H1 (cell line): ENCODE data around the gene PLK1. TPM values are rescaled to one million over a fixed set of nuclear protein-coding genes. Genes with fewer than 3 reads are reported as not detected.

Experiments
- CTCF ChIA-PET: fragments of 300-600 bp; sonication (Branson Sonifier 250); formaldehyde crosslinking; loops from one replicate; lab custom pipeline; 2021; ENCODE audit not compliant: partially characterized antibody; lab: Charles Lee
- POLR2A ChIA-PET: fragments of 300-600 bp; sonication (Branson Sonifier 250); formaldehyde crosslinking; loops from one replicate; lab custom pipeline; 2021; ENCODE audit warnings: inconsistent platforms; ENCODE audit not compliant: partially characterized antibody; lab: Charles Lee
- DNase-seq, 2 experiments: peaks; one replicate each; pipeline versions ENCODE4 v3.0.0 to v3.0.0-alpha.2; 2010 to 2022; ENCODE audit warnings: low spot score in 2 of 2, low read depth in 1 of 2, mixed read lengths in 1 of 2
- FAIRE-seq: peaks from 2 replicates; lab custom pipeline; 2011; peaks lifted over from hg19 to GRCh38; lab: Jason Lieb, UNC
- H2AFZ ChIP-seq: 2 replicates; pipeline ENCODE4 v1.8.1; 2012; ENCODE audit warnings: low read length, inconsistent platforms
- H2AK5ac ChIP-seq: 2 replicates; pipeline ENCODE4 v1.6.1; 2013; ENCODE audit warnings: low read depth, low read length
- H2BK120ac ChIP-seq: replicated peaks from 2 replicates; pipeline ENCODE3; 2013; ENCODE audit warnings: low read depth, low read length, inconsistent platforms
- H2BK12ac ChIP-seq: 2 replicates; pipeline ENCODE4 v1.6.1; 2013; ENCODE audit warnings: low read depth, low read length
- H2BK15ac ChIP-seq: 2 replicates; pipeline ENCODE4 v1.6.1; 2013; ENCODE audit warnings: low read length
- H2BK20ac ChIP-seq: 2 replicates; pipeline ENCODE4 v1.6.1; 2013; ENCODE audit warnings: low read length
- H2BK5ac ChIP-seq: 2 replicates; pipeline ENCODE4 v1.6.1; 2013; ENCODE audit warnings: low read depth, low read length
- H3K14ac ChIP-seq: 2 replicates; pipeline ENCODE4 v1.6.1; 2013; ENCODE audit warnings: inconsistent platforms; ENCODE audit not compliant: insufficient read length
- H3K18ac ChIP-seq: 2 replicates; pipeline ENCODE4 v1.6.1; 2013; ENCODE audit warnings: low read length; ENCODE audit errors: extremely low read depth
- H3K23ac ChIP-seq: 2 replicates; pipeline ENCODE4 v1.6.1; 2013; ENCODE audit warnings: inconsistent platforms; ENCODE audit not compliant: insufficient read length
- H3K23me2 ChIP-seq: 2 replicates; pipeline ENCODE4 v1.6.1; 2013; ENCODE audit warnings: low read depth, low read length
- H3K27ac ChIP-seq: 2 replicates; pipeline ENCODE4 v1.6.1; 2011; ENCODE audit warnings: low read depth, low read length, inconsistent platforms
- H3K27me3 ChIP-seq, 4 experiments: replicated peaks in 1 of 4; 1 replicate in 1 of 4; 2 replicates in 3 of 4; pipeline versions ENCODE4 v1.6.1 to v1.8.1; 2011 to 2013; ENCODE audit warnings: low read length in 3 of 4, mild to moderate bottlenecking in 3 of 4, inconsistent platforms in 2 of 4, mixed read lengths in 2 of 4, moderate library complexity in 1 of 4; ENCODE audit not compliant: control insufficient read depth in 3 of 4, insufficient read depth in 3 of 4; ENCODE audit errors: extremely low read depth in 1 of 4
- H3K36me3 ChIP-seq, 4 experiments: 2 replicates each; pipeline versions ENCODE4 v1.6.1 to v1.8.1; 2011 to 2013; ENCODE audit warnings: mild to moderate bottlenecking in 4 of 4, low read length in 3 of 4, moderate library complexity in 2 of 4, control low read depth in 1 of 4, inconsistent platforms in 1 of 4; ENCODE audit not compliant: insufficient read depth in 4 of 4, control insufficient read depth in 2 of 4
- H3K4ac ChIP-seq: replicated peaks from 2 replicates; pipeline ENCODE3; 2013; ENCODE audit warnings: low read length, low read depth, mixed read lengths, inconsistent platforms; ENCODE audit not compliant: insufficient read length
- H3K4me1 ChIP-seq, 4 experiments: replicated peaks in 1 of 4; 1 replicate in 1 of 4; 2 replicates in 3 of 4; pipeline versions ENCODE4 v1.6.1 to v1.8.1; 2011 to 2013; ENCODE audit warnings: low read length in 3 of 4, inconsistent platforms in 2 of 4, mixed read lengths in 1 of 4; ENCODE audit not compliant: insufficient read depth in 4 of 4, control insufficient read depth in 3 of 4
- H3K4me2 ChIP-seq, 2 experiments: 2 replicates each; pipeline versions ENCODE4 v1.6.1 to v1.8.1; 2011 to 2013; ENCODE audit warnings: low read depth in 2 of 2, low read length in 2 of 2, control low read depth in 1 of 2, inconsistent platforms in 1 of 2, mild to moderate bottlenecking in 1 of 2; ENCODE audit not compliant: insufficient read depth in 1 of 2
- H3K4me3 ChIP-seq, 4 experiments: fragments of 200-600, 300-600 bp in 1 of 4; sonication (generic), shearing (Covaris generic), sonication (Bioruptor Twin) in 1 of 4; 2 replicates each; pipeline versions ENCODE4 v1.5.1 to v1.8.1; 2011 to 2016; ENCODE audit warnings: low read length in 4 of 4, low read depth in 3 of 4, control low read depth in 2 of 4, inconsistent platforms in 2 of 4, mild to moderate bottlenecking in 2 of 4, mixed read lengths in 1 of 4, moderate library complexity in 1 of 4; ENCODE audit not compliant: insufficient read depth in 2 of 4; ENCODE audit errors: extremely low read depth in 1 of 4
- H3K56ac ChIP-seq: replicated peaks from 2 replicates; pipeline ENCODE3; 2013; ENCODE audit warnings: low read depth, mild to moderate bottlenecking, mixed read lengths, low read length, inconsistent platforms; ENCODE audit not compliant: insufficient read length
- H3K79me1 ChIP-seq: 2 replicates; pipeline ENCODE4 v1.6.1; 2013; ENCODE audit warnings: low read depth, low read length, control low read depth
- H3K79me2 ChIP-seq, 2 experiments: 2 replicates each; pipeline versions ENCODE4 v1.6.1 to v1.8.1; 2012 to 2013; ENCODE audit warnings: low read length in 2 of 2, mild to moderate bottlenecking in 2 of 2, inconsistent platforms in 1 of 2; ENCODE audit not compliant: insufficient read depth in 2 of 2, control insufficient read depth in 1 of 2
- H3K9ac ChIP-seq, 4 experiments: replicated peaks in 1 of 4; 1 replicate in 1 of 4; 2 replicates in 3 of 4; pipeline versions ENCODE4 v1.6.1 to v1.8.1; 2011 to 2013; ENCODE audit warnings: low read depth in 3 of 4, low read length in 3 of 4, control low read depth in 2 of 4, mild to moderate bottlenecking in 2 of 4, moderate library complexity in 2 of 4, inconsistent platforms in 1 of 4; ENCODE audit errors: extremely low read depth in 1 of 4
- H3K9me3 ChIP-seq, 2 experiments: 2 replicates each; pipeline versions ENCODE4 v1.6.1 to v1.8.1; 2012 to 2013; ENCODE audit warnings: mild to moderate bottlenecking in 2 of 2, moderate library complexity in 2 of 2, control low read depth in 1 of 2, inconsistent platforms in 1 of 2, low read depth in 1 of 2, low read length in 1 of 2, mixed read lengths in 1 of 2; ENCODE audit not compliant: insufficient read depth in 2 of 2
- H4K20me1 ChIP-seq, 2 experiments: replicated peaks in 1 of 2; 2 replicates each; pipeline versions ENCODE3 to v1.8.1; 2011 to 2013; ENCODE audit warnings: inconsistent platforms in 2 of 2, low read length in 2 of 2, mild to moderate bottlenecking in 1 of 2; ENCODE audit not compliant: insufficient read depth in 2 of 2, control insufficient read depth in 1 of 2
- H4K5ac ChIP-seq: 2 replicates; pipeline ENCODE4 v1.6.1; 2013; ENCODE audit warnings: low read length, low read depth, mixed read lengths, inconsistent platforms; ENCODE audit not compliant: insufficient read length
- H4K8ac ChIP-seq: 2 replicates; pipeline ENCODE4 v1.8.0; 2013; ENCODE audit warnings: mild to moderate bottlenecking, moderate library complexity, low read length, inconsistent platforms; ENCODE audit not compliant: insufficient read depth; ENCODE audit errors: extremely low read depth
- H4K91ac ChIP-seq: replicated peaks from 2 replicates; pipeline ENCODE3; 2013; ENCODE audit warnings: low read length, mixed read lengths, inconsistent platforms; ENCODE audit not compliant: insufficient read length
- ASH2L ChIP-seq: fragments of 200-600, 300-600 bp; sonication (generic); IDR thresholded peaks from one replicate; pipeline ENCODE4 v1.7.1; 2017; ENCODE audit warnings: low read length
- ATF3 ChIP-seq: IDR thresholded peaks from 2 replicates; pipeline ENCODE4 v1.6.1; 2011; ENCODE audit warnings: low read depth, mild to moderate bottlenecking, low read length; ENCODE audit not compliant: insufficient read depth
- BACH1 ChIP-seq: IDR thresholded peaks from 2 replicates; pipeline ENCODE4 v1.6.1; 2012; ENCODE audit warnings: low read length, improper control_type of control experiment
- CBX8 ChIP-seq: fragments of 300-800, 300-1000 bp; sonication (generic); IDR thresholded peaks from 2 replicates; pipeline ENCODE4 v1.7.1; 2016; ENCODE audit warnings: low read depth, low read length, borderline replicate concordance
- CREB1 ChIP-seq: IDR thresholded peaks from 2 replicates; pipeline ENCODE4 v1.6.1; 2012; ENCODE audit warnings: inconsistent platforms
- KDM1A ChIP-seq: fragments of 200-600, 300-600 bp; sonication (generic); IDR thresholded peaks from 2 replicates; pipeline ENCODE4 v1.7.1; 2016; ENCODE audit warnings: mild to moderate bottlenecking, low read length, borderline replicate concordance
- KDM4A ChIP-seq: IDR thresholded peaks from one replicate; pipeline ENCODE4 v1.7.1; 2012; ENCODE audit warnings: low read depth, mild to moderate bottlenecking, moderate library complexity, low read length, inconsistent platforms; ENCODE audit not compliant: severe bottlenecking
- MAFK ChIP-seq: IDR thresholded peaks from 2 replicates; pipeline ENCODE4 v1.6.1; 2012; ENCODE audit warnings: low read depth, mild to moderate bottlenecking, improper control_type of control experiment, low read length
- NRF1 ChIP-seq: IDR thresholded peaks from 2 replicates; pipeline ENCODE4 v1.6.1; 2011; ENCODE audit warnings: mild to moderate bottlenecking, low read depth, low read length, improper control_type of control experiment
- POLR2AphosphoS5 ChIP-seq: IDR thresholded peaks from 2 replicates; pipeline ENCODE4 v1.6.1; 2011; ENCODE audit warnings: low read depth, low read length
- RXRA ChIP-seq: IDR thresholded peaks from 2 replicates; pipeline ENCODE4 v1.6.1; 2011; ENCODE audit warnings: low read depth, mild to moderate bottlenecking, low read length, moderate library complexity; ENCODE audit not compliant: insufficient read depth
- SIN3A ChIP-seq, 2 experiments: IDR thresholded peaks in 1 of 2; conservative IDR thresholded peaks in 1 of 2; 2 replicates each; pipeline ENCODE4 v1.6.1; 2011 to 2012; ENCODE audit warnings: low read length in 2 of 2, improper control_type of control experiment in 1 of 2, low read depth in 1 of 2, mild to moderate bottlenecking in 1 of 2
- SIRT6 ChIP-seq: IDR thresholded peaks from one replicate; pipeline ENCODE4 v1.7.1; 2012; ENCODE audit warnings: low read length, inconsistent platforms
- TEAD4 ChIP-seq: IDR thresholded peaks from 2 replicates; pipeline ENCODE4 v1.6.1; 2012; ENCODE audit warnings: low read depth, low read length, inconsistent platforms, mixed read lengths
- YY1 ChIP-seq: IDR thresholded peaks from 2 replicates; pipeline ENCODE4 v1.6.1; 2011; ENCODE audit warnings: low read depth, mild to moderate bottlenecking, low read length
- WGBS, 2 experiments: shearing (Covaris generic) in 1 of 2; methylation state at CpG; one replicate each; pipeline versions ENCODE4 v1.1.6 to v1.1.7; 2013 to 2015; ENCODE audit warnings: low lambda C conversion rate in 2 of 2, mixed read lengths in 2 of 2, inconsistent platforms in 1 of 2, low coverage in 1 of 2, missing lambda C conversion rate in 1 of 2; ENCODE audit not compliant: insufficient replicate concordance in 2 of 2, insufficient coverage in 1 of 2, insufficient read length in 1 of 2; ENCODE audit errors: extremely low coverage in 1 of 2, missing lambda C conversion rate in 1 of 2; 5-methylcytosine and 5-hydroxymethylcytosine counted together
- polyA plus RNA-seq, 7 experiments: library from polyadenylated mRNA; depleted of rRNA in 3 of 7; stranded (reverse) in 5 of 7; unstranded in 2 of 7; fragments of >200 nt in 5 of 7; fragments of 200-250 nt in 2 of 7; gene quantifications; 1 replicate in 5 of 7; 2 replicates in 1 of 7; 4 replicates in 1 of 7; pipeline versions ENCODE4 v1.2.1 to v1.2.3, GENCODE V29; 2011 to 2013; ENCODE audit warnings: missing spikeins in 2 of 7, mixed read lengths in 2 of 7
- total RNA-seq: library from RNA; stranded (reverse); fragmentation: NEBNext Ultra II Directional; extraction: Animal tissue kit (Norgen Biotek cat#: 25700); gene quantifications from 2 replicates; pipeline ENCODE4 v1.2.1, GENCODE V29; 2021

The PLK1 gene
- total and polyA plus RNA-seq, 2 of the 8 experiments (the other 6 are each of a cell fraction or from before 2014, with no cell fraction given) = 127 to 139 TPM

GRCh38 chr16:23682181-23682580 lies 3.5 kb downstream of the PLK1 start:
- no peak for DNase-seq
- no peak overlapping the region for H4K91ac ChIP-seq
- peaks cover 11% of the 10 kb centered on the region; the same call in 1 of the 2 replicates for H3K23me2 ChIP-seq
- H3K4me3 ChIP-seq = no peak overlapping the region
- H3K27ac ChIP-seq = no peak overlapping the region
- H2AK5ac ChIP-seq = no peak overlapping the region
- no peak overlapping the region for H2AFZ ChIP-seq
- WGBS, 2 experiments = 83% methylated on average over 1 of the region's 1 CpG; no CpG with 5 or more reads in 1 of the 2 experiments
- H3K14ac ChIP-seq = no peak overlapping the region
- no peak overlapping the region; a peak in 1 of 4 replicates for H3K4me2 ChIP-seq
- no peaks in the 10 kb centered on the region for H3K27me3 ChIP-seq
- H3K23ac ChIP-seq = no peak overlapping the region
- peaks cover 20% of the 10 kb centered on the region for H3K79me1 ChIP-seq
- peaks cover 16 to 39% of the 10 kb centered on the region in 2 experiments for H3K79me2 ChIP-seq
- peaks cover 3 to 14% of the 10 kb centered on the region in 2 experiments for H4K20me1 ChIP-seq
- no peak for FAIRE-seq
- H4K8ac ChIP-seq = no peak overlapping the region
- no peak overlapping the region for H4K5ac ChIP-seq
- H3K4me1 ChIP-seq = peaks cover 2 to 8% (median 7%) of the 10 kb centered on the region in 4 experiments; a peak in 4 of 7 replicates
- H3K9ac ChIP-seq = no peak overlapping the region
- no peak overlapping the region for H2BK15ac ChIP-seq
- H3K56ac ChIP-seq = no peak overlapping the region
- H3K9me3 ChIP-seq = no peaks in the 10 kb centered on the region
- H2BK20ac ChIP-seq = no peak overlapping the region
- CTCF ChIA-PET = interaction anchor here (2.6 kb wide), 1 partner anchor 9 kb away, joined by 6 read pairs; no protein-coding TSS in a partner anchor
- POLR2A ChIA-PET = interaction anchor here (1.5 to 13.1 kb wide), 5 partner anchors 10 to 52 kb away, joined by 3 to 230 read pairs (median 5); no protein-coding TSS in a partner anchor
- H2BK12ac ChIP-seq = no peak overlapping the region
- H3K4ac ChIP-seq = no peak overlapping the region
- no peak overlapping the region for H2BK5ac ChIP-seq
- no peak overlapping the region for H3K18ac ChIP-seq
- H3K36me3 ChIP-seq = peaks cover 27 to 69% (median 48%) of the 10 kb centered on the region in 4 experiments
- H2BK120ac ChIP-seq = no peak overlapping the region
- no peak for TF ChIP-seq SIN3A (conservative IDR thresholded peaks at IDR 0.05 in 1 of 2, IDR thresholded peaks at IDR 0.05 in 1 of 2; ENCODE audit: low read depth in 1 of 2, low read length in 2 of 2)
- no peak for TF ChIP-seq SIRT6
- no peak for TF ChIP-seq KDM4A
- TF ChIP-seq TEAD4 = no peak
- no peak for TF ChIP-seq RXRA
- no peak for TF ChIP-seq KDM1A
- TF ChIP-seq ATF3 = no peak
- no peak for TF ChIP-seq BACH1
- TF ChIP-seq YY1 = no peak
- TF ChIP-seq POLR2AphosphoS5 = no peak
- TF ChIP-seq CREB1 = no peak
- no peak for TF ChIP-seq MAFK
- no peak for TF ChIP-seq NRF1
- TF ChIP-seq CBX8 = no peak
- TF ChIP-seq ASH2L = no peak
